HG03196 (cell line): ENCODE data around the gene GAPDHS.

Experiments used
- ATAC-seq: cut with Tn5 transposase; IDR thresholded peaks from one replicate; pipeline ENCODE4 v1.9.1; 2021; ENCODE audit not compliant: unreplicated experiment

The GAPDHS gene

GRCh38 chr19:35534803-35535480 lies 1.7 kb downstream of the GAPDHS start:
- no peak for ATAC-seq

DNA sequence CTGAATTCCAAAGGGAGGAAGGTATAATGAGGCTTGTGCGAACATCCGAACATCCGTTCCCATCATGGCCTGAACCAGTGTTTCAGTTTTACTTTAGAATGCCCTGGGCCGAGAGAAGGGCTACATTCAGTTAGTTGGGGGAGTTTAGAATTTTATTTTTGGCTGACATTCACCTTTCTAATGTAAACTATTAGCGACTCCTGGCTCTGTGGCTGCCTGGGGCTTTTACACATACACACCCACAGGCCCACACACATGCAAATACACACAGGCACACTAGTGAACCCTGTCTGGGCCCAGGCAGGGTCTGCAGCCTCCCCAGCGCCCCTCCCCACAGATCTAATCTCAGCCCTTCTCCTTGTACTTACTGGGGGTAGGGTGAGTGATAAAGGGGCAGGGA lies 6.1 kb downstream of the GAPDHS start:
- ATAC-seq: no peak

DNA sequence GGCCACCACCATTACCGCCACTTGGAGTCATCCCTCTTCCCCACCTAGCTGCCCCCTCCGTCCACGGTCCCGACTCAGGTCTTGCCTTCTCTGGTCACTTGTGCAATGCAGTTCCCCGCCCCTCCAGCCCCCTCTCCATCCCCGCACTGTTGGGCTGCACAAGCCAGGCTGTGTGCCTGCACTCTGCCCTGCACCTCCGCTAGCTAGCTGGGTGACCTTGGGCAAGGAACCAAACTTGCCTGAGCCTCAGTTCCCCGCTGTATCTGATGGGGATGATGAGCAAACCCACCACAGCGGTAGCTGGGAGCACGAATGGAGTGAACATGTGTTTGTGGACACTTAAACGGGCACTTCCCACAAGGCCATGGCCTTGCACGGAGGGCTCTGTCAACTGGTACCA lies 6.6 kb downstream of the GAPDHS start:
- ATAC-seq: no peak

- ATAC-seq: no peak
These were observed 7.2 kb downstream of the GAPDHS start for GRCh38 chr19:35540356-35540927.

- ATAC-seq: no peak
These were observed 9.0 kb downstream of the GAPDHS start for GRCh38 chr19:35542209-35542608.

DNA sequence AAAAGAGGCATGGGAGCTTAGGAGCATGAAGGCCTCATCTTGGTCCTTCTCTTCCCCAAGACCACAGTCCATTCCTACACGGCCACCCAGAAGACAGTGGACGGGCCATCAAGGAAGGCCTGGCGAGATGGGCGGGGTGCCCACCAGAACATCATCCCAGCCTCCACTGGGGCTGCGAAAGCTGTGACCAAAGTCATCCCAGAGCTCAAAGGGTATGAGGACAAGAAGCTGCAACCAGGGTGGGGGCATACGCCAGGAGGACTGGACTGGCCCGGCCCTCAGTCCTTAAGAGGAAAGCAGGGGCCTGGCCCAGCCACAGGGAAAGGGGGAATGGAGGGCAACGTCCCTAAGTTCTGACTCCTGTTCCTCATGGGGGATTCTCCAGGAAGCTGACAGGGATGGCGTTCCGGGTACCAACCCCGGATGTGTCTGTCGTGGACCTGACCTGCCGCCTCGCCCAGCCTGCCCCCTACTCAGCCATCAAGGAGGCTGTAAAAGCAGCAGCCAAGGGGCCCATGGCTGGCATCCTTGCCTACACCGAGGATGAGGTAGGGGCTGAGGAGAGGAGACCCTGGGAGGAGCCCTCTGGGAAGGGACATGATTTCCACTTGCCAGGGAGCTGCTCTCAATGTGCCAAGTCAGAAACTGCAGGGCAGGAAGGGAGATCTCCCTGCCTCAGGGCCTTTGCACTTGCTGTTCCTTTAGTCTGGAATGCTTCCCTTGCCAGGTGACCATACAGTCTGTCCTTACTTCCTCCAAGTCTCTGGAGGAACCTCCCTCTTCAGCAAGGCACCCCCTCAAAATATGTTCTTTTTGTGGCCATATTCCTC lies 10.2 kb downstream of the GAPDHS start:
- no peak for ATAC-seq

GRCh38 chr19:35544110-35544802 lies 11.0 kb downstream of the GAPDHS start:
- ATAC-seq: no peak

GRCh38 chr19:35545001-35545854 lies 12.0 kb downstream of the GAPDHS start, which contains the start of gene TMEM147:
Gene TMEM147, plus strand, starts transcription at chr19:35545626. Its CDS starts 114 bp downstream, at chr19:35545740.
- peak; percentile 79 for ATAC-seq

DNA sequence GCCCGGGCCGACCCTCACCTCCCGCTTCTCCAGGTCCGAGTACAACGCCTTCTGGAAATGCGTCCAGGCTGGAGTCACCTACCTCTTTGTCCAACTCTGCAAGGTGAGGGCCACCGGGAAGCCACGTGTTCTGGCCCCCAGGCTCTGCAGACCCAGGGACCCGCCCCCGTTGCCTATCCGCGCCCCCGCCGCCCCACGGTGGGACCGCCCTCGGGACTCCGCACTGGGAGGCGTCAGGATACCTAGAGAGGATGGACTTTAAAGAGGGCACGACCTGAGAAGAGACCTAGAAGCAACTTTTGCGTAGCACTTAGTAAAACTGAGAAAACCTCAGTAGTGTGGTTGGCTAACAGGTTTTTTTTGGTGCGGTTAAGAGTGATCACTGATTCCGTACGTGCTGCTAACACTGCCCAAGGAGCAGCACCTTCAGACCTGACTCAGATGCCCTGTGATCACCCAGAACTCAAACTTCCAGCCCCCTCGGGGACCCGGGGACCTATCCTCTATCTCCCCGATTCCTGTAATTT lies 12.7 kb downstream of the GAPDHS start:
- peak; percentile 26 for ATAC-seq

DNA sequence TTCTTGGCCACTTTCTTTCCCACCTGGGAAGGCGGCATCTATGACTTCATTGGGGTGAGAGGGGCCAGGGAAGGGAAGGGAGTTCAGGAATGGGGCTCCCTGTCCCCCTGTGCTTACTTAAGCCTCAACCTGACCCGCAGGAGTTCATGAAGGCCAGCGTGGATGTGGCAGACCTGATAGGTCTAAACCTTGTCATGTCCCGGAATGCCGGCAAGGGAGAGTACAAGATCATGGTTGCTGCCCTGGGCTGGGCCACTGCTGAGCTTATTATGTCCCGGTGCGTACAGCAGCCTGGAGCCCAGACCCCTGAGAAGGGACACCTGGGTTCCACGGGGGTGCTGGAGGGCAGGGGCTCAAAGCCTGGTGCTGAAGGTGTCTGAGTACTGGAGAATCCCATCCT lies 13.3 kb downstream of the GAPDHS start:
- ATAC-seq: no peak

GRCh38 chr19:35549174-35549788 lies 16.0 kb downstream of the GAPDHS start:
- ATAC-seq: no peak

DNA sequence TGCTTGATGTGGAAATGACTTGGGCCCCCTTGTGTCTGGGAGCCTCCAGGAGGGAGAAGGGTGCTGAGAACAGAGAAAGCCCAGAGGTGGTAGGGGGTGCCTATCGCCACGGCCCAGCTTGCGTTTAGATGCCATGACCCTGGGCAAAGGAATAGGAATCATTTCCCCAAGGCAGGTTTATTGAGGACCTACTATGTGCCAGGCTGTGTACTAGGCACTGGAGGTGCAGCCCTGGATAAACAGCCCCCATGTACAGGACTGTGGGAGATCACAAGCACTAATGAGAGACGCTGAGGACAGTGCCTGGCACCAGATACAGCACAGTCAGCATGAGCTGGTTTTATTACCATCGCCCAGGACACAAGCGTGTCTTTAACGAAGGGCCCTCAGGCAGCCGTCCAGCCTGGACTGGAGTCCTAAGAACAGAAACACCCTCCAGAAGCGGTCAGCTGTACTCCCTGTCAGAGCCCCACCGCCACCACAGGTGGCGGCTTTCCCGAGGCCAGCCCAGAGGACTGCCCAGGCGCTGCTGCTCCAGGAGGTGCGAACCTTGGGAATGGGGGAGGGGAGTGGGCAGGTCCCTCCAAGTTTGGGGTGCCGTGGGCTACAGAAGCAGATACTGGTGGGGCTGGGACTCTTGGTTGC lies 16.7 kb downstream of the GAPDHS start:
- no peak for ATAC-seq

DNA sequence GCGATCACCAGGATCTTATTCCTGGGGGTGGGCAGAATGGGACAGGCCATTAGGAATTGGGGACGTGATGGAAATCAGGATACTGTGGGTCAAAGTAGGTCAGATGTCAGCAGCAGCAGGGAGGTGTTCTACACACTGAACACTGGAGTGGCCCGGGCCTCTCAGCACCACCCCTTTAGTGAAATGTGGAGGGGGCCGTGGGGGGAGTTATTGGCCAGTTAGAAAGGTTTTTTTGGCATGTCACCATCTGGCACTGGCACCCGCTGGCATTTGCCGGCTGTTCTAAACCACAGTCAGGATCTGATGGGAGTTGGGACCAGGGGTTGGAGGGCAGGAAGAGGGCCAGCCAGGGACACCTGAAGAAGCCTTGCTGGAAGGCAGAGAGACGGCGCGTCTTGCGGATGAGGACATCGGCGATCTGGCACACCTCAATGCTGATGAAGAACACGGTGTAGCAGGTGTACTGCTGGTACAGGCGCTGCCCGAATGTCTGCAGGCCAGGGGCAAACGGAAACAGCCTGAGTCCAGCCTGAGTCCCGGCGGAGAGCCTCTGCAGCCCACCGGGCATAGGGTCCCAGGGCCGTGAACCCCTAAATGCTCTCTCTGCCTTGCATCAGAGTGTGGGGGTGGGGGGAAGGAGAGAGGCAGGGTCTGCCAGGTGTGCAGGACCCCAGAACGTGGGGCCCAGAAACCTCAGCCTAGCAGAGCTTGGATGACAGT lies 18.0 kb downstream of the GAPDHS start:
- no peak for ATAC-seq

GRCh38 chr19:35552534-35553384 lies 19.5 kb downstream of the GAPDHS start:
- no peak for ATAC-seq

GRCh38 chr19:35553385-35554000 lies 20.2 kb downstream of the GAPDHS start:
- no peak for ATAC-seq

- ATAC-seq: no peak
These were observed 20.8 kb downstream of the GAPDHS start for GRCh38 chr19:35554076-35554475.

- no peak for ATAC-seq
These were observed 22.2 kb downstream of the GAPDHS start for GRCh38 chr19:35555301-35556005.
